Astrocyte of the spinal cord (primary cell): Measurements from ENCODE around the gene ELF4.

ENCODE experiments used
- DNase-seq: peaks from one replicate; pipeline ENCODE4 v3.0.0; 2011; ENCODE audit warnings: low read depth, low spot score
- H3K4me3 ChIP-seq: 2 replicates; pipeline ENCODE4 v1.5.1; 2011; ENCODE audit warnings: low read depth, mild to moderate bottlenecking, low read length, moderate library complexity
- in situ Hi-C: cut with HindIII; loops from 2 replicates; pipeline ENCODE4 v1.10.0; 2017; ENCODE audit warnings: low sequenced_read_pairs
- TF ChIP-seq, protein P1 (sequence below): IDR thresholded peaks from 2 replicates; pipeline ENCODE4 v1.5.1; 2012; ENCODE audit warnings: low read depth, mild to moderate bottlenecking, low read length, inconsistent platforms

ELF4 gene

DNA sequence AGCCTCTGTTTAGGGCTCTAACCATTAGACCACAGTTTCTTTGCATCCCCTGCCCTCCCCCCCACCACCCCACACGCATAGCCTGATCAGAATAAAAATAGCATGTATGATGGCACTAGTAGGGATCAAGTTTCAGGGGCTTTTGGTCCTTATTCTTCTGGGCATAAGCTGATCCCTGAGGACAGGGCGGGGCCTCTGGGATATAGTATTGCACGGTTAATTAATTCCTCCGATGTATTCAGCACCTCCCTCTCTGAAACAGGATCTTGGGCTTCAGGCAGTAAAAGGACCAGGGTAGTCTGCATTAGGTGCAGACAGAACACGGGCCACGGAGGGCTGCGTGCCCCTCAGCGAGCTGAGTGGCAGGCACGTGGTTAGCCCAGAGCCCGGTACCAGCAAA is 57.1 kb downstream of the ELF4 start:
- H3K4me3 ChIP-seq = no peak overlapping the region
- in situ Hi-C loops = no loop called here
- TF ChIP-seq, protein P1, sequence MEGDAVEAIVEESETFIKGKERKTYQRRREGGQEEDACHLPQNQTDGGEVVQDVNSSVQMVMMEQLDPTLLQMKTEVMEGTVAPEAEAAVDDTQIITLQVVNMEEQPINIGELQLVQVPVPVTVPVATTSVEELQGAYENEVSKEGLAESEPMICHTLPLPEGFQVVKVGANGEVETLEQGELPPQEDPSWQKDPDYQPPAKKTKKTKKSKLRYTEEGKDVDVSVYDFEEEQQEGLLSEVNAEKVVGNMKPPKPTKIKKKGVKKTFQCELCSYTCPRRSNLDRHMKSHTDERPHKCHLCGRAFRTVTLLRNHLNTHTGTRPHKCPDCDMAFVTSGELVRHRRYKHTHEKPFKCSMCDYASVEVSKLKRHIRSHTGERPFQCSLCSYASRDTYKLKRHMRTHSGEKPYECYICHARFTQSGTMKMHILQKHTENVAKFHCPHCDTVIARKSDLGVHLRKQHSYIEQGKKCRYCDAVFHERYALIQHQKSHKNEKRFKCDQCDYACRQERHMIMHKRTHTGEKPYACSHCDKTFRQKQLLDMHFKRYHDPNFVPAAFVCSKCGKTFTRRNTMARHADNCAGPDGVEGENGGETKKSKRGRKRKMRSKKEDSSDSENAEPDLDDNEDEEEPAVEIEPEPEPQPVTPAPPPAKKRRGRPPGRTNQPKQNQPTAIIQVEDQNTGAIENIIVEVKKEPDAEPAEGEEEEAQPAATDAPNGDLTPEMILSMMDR = no peak
- no peak for DNase-seq

DNA sequence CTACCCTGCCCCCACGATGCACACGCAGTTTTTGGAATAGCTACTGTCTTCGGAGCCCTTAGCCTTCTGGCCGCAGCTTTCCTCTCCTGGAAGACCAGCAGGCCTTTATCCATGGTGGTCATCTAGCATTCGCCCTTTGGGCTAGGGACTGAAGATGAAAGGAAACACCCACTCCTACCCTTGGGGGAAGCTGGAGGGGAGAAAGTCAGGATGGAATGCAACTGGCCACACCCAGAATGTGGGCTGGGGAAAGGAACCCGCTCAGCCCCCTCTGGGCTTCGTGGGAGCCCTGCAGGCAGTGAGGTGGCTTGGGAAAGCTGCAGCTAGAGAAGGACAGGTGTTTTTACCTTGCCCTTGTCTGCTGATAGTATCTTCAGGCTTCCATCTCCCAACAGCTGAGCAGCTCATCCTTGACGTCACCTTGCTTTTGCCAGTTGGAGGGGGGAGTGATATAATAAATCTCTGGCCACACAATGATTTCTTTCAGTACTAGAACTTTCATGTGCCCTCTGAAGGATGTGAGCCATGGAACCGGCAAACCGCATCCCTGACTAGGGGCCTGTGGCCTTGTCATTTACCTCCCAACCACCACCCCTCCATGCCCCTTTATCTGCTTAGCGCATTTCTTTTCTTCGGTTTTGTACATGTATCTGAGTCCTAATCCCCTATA is 59.0 kb downstream of the ELF4 start:
- in situ Hi-C loops = no loop called here
- DNase-seq = no peak
- TF ChIP-seq, protein P1 = no peak
- H3K4me3 ChIP-seq = no peak overlapping the region

DNA sequence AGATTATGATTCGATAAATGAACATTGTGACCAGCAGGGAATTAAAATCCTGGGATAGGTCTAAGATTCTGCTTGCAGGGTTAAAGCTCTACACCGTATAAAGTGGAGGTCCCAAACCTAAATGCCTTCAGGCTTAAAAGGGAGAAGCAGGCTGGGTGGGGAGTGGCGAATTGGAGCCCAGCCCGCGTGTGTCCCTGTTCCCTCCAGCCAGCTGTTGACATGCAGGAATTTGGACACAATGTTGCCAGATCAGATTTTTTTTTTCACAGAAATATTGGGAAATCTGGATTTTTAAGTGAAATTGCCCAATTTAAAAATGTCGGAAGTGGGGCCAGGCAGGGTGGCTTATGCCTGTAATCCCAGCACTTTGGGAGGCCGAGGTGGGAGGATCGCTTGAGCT is 60.5 kb downstream of the ELF4 start:
- TF ChIP-seq, protein P1 = no peak
- DNase-seq = no peak
- no peak overlapping the region for H3K4me3 ChIP-seq
- in situ Hi-C loops = no loop called here

DNA sequence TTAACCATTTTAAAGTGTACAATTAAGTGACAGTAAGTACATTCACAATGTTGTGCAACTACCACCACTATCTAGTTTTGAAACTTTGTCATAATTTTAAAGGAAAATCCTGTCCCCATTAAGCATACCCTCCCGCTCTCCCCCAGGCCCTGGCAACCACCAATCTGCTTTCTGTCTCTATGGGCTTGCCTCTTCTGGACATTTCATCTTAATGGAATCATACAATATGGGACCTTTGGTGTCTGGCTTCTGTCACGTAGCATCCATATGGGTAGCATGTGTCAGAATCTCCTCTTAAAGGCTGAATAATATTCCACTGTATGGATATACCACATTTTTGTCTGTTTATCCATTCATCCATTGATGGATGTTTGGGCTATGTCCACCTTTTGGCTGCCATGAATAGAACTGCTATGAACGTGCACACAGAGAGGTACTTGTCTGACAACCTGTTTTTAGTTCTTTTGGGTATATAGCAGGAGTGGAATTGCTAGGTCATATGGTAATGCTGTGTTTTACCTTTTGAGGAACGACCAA is 61.5 kb downstream of the ELF4 start:
- in situ Hi-C loops = no loop called here
- DNase-seq = no peak
- no peak overlapping the region for H3K4me3 ChIP-seq
- TF ChIP-seq, protein P1 = no peak

DNA sequence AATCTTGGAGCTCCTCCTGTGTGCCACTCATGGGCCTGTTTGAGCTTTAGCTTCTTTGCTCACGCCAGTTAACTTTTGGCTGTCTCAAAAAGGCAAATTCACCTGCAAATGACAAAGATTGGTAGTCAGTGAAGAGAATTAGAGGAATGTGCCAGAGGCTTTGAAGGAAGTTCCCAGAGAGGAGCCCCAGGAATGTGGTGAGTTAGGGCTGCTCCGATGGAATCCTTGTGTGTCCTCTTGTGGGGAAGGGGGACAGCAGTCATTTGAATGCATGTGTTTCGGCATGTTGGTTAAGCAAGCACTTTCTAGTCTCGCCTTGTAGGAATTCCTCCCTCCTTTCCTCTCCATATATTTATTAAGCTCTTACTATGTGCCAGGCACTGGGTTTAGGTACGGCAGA is 62.9 kb downstream of the ELF4 start:
- no peak overlapping the region for H3K4me3 ChIP-seq
- TF ChIP-seq, protein P1 = no peak
- in situ Hi-C loops = no loop called here
- no peak for DNase-seq

DNA sequence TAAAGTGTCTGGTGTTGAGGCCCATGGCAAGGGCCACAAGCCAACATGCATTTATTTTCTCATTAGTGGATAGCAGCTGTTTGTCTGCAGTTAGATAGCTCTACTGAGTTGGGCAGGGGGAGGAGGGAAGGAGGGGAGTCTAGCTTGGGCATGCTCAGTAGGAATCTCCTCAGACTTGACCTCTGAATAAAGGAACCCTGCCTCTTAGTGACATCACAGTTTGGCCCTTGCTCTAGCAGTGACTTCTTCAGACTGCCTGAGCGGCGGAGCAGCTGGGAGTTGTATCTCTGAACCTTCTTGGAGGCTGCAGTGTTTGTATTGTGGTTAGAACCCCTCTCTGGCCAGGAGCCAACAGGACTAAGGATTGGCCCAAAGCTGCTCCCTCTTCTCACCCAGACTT is 70.5 kb downstream of the ELF4 start:
- no peak overlapping the region for H3K4me3 ChIP-seq
- TF ChIP-seq, protein P1 = no peak
- in situ Hi-C loops = no loop called here
- DNase-seq = no peak
